HL-60 (cell line): ENCODE results near the gene RAD50.

Experiments
- DNase-seq, 2 experiments: peaks; one replicate each; pipeline ENCODE4 v3.0.0-alpha.2; 2010 to 2020; ENCODE audit warnings: low read depth in 1 of 2, low spot score in 1 of 2
- H3K27ac ChIP-seq: fragments of 250-450 bp; sonication (Bioruptor Pico); replicated peaks from 2 replicates; pipeline ENCODE4 v1.5.1; 2020; ENCODE audit warnings: mild to moderate bottlenecking, moderate library complexity
- H3K27me3 ChIP-seq: fragments of 250-450 bp; sonication (Bioruptor Pico); 2 replicates; pipeline ENCODE4 v1.5.1; 2021; ENCODE audit warnings: mild to moderate bottlenecking, moderate library complexity; ENCODE audit not compliant: insufficient read depth, poor library complexity, severe bottlenecking
- H3K4me3 ChIP-seq: replicated peaks from 2 replicates; pipeline ENCODE4 v1.5.1; 2011; ENCODE audit warnings: mild to moderate bottlenecking, control low read depth, low read length; ENCODE audit not compliant: insufficient read depth
- GABPA ChIP-seq: IDR thresholded peaks from 2 replicates; pipeline ENCODE4 v1.6.1; 2012; ENCODE audit warnings: low read depth
- POLR2AphosphoS5 ChIP-seq: IDR thresholded peaks from 2 replicates; pipeline ENCODE4 v1.6.1; 2012; ENCODE audit warnings: low read depth
- SPI1 ChIP-seq: IDR thresholded peaks from 2 replicates; pipeline ENCODE4 v1.6.1; 2012; ENCODE audit warnings: low read depth, mild to moderate bottlenecking, borderline replicate concordance
- TF ChIP-seq, protein P1 (sequence below): IDR thresholded peaks from 2 replicates; pipeline ENCODE4 v1.6.1; 2012; ENCODE audit warnings: low read depth; ENCODE audit not compliant: insufficient replicate concordance
- TF ChIP-seq, protein P2 (sequence below): IDR thresholded peaks from one replicate; pipeline ENCODE4 v1.5.1; 2011; ENCODE audit warnings: low read length, control low read depth, inconsistent platforms; ENCODE audit not compliant: insufficient read depth

The RAD50 gene

DNA sequence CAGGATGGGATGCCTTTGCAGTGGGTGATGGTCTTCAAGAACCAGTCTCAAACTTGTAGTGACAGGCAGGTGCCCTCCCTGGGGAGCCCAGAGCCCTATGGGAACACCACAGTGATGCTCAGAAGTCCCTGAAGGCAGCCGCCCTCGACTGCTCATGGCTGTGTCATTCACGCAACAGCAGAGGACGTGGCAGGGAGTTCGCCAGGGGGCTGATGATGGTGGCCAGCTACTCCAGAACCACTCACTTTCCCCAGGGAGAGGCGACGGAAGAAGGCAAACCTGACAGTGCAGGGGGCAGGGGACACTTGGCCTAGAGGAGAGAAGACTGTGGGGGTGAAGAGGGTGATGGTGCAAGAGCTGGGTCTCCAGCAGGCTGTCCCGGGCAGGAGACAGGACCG lies 105.2 kb downstream of the RAD50 start:
- TF ChIP-seq, protein P1, sequence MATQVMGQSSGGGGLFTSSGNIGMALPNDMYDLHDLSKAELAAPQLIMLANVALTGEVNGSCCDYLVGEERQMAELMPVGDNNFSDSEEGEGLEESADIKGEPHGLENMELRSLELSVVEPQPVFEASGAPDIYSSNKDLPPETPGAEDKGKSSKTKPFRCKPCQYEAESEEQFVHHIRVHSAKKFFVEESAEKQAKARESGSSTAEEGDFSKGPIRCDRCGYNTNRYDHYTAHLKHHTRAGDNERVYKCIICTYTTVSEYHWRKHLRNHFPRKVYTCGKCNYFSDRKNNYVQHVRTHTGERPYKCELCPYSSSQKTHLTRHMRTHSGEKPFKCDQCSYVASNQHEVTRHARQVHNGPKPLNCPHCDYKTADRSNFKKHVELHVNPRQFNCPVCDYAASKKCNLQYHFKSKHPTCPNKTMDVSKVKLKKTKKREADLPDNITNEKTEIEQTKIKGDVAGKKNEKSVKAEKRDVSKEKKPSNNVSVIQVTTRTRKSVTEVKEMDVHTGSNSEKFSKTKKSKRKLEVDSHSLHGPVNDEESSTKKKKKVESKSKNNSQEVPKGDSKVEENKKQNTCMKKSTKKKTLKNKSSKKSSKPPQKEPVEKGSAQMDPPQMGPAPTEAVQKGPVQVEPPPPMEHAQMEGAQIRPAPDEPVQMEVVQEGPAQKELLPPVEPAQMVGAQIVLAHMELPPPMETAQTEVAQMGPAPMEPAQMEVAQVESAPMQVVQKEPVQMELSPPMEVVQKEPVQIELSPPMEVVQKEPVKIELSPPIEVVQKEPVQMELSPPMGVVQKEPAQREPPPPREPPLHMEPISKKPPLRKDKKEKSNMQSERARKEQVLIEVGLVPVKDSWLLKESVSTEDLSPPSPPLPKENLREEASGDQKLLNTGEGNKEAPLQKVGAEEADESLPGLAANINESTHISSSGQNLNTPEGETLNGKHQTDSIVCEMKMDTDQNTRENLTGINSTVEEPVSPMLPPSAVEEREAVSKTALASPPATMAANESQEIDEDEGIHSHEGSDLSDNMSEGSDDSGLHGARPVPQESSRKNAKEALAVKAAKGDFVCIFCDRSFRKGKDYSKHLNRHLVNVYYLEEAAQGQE, result no peak
- TF ChIP-seq GABPA (no peak), POLR2AphosphoS5 (no peak), SPI1 (no peak)
- TF ChIP-seq, protein P2, sequence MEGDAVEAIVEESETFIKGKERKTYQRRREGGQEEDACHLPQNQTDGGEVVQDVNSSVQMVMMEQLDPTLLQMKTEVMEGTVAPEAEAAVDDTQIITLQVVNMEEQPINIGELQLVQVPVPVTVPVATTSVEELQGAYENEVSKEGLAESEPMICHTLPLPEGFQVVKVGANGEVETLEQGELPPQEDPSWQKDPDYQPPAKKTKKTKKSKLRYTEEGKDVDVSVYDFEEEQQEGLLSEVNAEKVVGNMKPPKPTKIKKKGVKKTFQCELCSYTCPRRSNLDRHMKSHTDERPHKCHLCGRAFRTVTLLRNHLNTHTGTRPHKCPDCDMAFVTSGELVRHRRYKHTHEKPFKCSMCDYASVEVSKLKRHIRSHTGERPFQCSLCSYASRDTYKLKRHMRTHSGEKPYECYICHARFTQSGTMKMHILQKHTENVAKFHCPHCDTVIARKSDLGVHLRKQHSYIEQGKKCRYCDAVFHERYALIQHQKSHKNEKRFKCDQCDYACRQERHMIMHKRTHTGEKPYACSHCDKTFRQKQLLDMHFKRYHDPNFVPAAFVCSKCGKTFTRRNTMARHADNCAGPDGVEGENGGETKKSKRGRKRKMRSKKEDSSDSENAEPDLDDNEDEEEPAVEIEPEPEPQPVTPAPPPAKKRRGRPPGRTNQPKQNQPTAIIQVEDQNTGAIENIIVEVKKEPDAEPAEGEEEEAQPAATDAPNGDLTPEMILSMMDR, result no peak
- Histone ChIP-seq H3K27ac (no peak overlapping the region), H3K4me3 (no peak overlapping the region), H3K27me3 (no peaks in the 10 kb centered on the region)
- no peak for DNase-seq

DNA sequence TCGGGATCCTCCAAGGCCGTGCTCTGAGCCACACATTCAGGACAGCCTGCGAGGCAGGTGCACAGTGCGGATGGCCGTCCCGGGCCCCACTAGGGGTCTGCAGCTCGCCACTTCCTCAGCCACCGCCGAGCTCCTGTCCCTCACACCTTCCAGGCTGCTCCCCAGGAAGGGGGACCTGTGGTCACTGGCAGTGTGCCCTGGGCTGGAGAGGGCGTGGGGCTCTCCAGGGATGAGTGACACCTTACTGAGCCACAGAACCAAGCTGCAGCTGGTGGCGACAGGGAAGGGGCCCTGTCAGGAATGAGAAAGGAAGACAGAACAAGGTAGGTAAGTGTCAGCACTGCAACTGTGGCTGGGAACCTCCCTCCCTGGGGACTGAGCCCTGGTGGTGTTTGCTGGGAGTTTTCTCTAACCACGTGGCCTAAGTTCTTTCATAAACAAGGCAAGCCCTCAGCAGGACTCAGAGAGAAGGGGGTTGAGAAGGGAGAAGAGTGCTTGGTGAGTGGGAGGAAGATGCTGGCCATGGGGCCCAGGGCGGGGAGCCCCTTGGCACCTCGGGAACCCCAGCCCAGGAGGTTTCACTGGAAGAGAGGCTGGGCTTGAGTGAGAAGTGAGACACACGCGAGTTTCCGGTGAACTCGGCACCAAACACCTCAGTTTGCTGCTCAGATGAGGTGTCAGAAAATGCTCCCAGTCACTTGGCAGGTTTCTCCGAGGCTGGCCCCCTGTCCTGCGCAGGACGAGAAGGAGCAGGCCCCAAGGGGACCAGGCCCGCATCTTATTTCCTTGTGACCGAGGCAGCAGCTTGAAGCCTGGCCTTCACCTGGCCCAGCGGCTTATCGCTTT lies 106.4 kb downstream of the RAD50 start:
- TF ChIP-seq GABPA (no peak), SPI1 (no peak), POLR2AphosphoS5 (no peak)
- TF ChIP-seq, protein P1, result no peak
- TF ChIP-seq, protein P2, result no peak
- DNase-seq, result peak in 1 of 2 experiments; percentile 14
- no peak overlapping the region for H3K27ac ChIP-seq
- no peak overlapping the region for H3K4me3 ChIP-seq
- no peaks in the 10 kb centered on the region for H3K27me3 ChIP-seq

DNA sequence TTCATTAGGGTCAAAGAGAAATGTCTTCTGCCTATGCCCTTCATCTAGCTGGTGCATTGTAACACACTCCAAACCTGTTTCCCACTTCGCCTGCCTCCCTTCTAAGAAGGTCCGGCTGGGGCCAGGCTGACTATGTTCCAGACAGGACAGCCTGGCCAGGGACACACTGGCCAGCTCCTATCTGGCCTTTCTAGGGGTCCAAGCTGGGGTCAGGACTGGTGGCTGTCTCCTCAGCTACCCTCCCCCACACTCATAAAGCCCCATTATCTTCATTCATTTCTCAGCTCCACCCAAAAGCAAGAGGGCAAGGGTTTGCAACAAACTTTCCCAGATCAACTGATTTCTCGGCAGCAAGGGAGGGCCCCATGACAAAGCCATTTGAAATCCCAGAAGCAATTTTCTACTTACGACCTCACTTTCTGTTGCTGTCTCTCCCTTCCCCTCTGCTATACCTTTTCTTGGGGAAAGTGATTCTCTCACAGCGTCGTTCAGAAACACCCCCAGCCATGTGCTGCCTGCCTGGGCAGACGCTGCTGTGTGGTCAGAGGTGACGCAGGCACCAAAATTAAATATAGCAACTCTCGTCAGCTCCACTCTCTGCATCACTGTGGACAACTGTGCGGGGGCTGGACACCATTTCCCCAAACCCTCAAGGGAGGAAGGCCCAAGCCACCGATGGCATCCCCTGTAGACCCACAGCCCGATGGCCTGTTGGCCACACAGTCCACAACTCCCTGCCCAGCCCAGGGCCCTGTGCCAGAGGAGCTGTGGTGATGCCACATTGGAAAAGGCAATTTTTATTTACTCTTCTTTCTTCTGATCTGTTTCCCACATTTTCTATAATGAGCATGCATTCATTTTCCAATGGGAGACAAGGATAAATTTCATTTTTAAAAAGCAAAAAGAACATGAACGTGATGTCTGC lies 107.3 kb downstream of the RAD50 start:
- TF ChIP-seq, protein P2, result no peak
- TF ChIP-seq SPI1 (no peak), POLR2AphosphoS5 (no peak), GABPA (no peak)
- TF ChIP-seq, protein P1, result no peak
- Histone ChIP-seq H3K27me3 (no peaks in the 10 kb centered on the region), H3K4me3 (no peak overlapping the region), H3K27ac (no peak overlapping the region)
- DNase-seq, result no peak
